ENCODE data around the gene WDR49.

DNA sequence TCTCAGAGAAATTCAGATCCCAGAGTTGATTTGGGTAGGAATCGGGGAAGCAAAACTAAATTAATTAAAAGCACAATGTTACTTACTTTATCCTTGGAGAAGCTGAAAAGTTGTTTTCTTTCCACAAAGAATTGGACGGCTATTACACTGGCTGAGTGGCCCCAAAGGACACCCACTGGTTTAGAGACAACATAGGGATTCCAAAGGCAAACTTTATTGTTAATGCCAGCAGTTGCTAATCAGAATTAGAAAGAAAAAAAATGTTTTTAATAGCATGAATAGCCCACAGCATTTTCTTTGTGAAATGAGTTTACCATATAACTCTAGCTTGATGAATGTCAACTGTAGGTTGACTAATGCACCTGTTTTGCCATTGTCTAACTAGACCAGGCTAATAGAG, 51.7 kb downstream of the WDR49 start:
- TF ChIP-seq, protein P1, sequence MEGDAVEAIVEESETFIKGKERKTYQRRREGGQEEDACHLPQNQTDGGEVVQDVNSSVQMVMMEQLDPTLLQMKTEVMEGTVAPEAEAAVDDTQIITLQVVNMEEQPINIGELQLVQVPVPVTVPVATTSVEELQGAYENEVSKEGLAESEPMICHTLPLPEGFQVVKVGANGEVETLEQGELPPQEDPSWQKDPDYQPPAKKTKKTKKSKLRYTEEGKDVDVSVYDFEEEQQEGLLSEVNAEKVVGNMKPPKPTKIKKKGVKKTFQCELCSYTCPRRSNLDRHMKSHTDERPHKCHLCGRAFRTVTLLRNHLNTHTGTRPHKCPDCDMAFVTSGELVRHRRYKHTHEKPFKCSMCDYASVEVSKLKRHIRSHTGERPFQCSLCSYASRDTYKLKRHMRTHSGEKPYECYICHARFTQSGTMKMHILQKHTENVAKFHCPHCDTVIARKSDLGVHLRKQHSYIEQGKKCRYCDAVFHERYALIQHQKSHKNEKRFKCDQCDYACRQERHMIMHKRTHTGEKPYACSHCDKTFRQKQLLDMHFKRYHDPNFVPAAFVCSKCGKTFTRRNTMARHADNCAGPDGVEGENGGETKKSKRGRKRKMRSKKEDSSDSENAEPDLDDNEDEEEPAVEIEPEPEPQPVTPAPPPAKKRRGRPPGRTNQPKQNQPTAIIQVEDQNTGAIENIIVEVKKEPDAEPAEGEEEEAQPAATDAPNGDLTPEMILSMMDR (IDR thresholded peaks at IDR 0.05), result no peak
- no peak for TF ChIP-seq POLR2AphosphoS5 (IDR thresholded peaks at IDR 0.05)
